Esophagus muscularis mucosa (tissue), 4 donors: ENCODE results near the gene MACROD2. TPM values are rescaled to one million over a fixed set of nuclear protein-coding genes. Genes with fewer than 3 reads are reported as not detected.

Source experiments
- DNase-seq: peaks from one replicate; pipeline ENCODE4 v3.0.0-alpha.2; 2017; ENCODE audit errors: extremely low spot score
- H3K27ac ChIP-seq, 4 donors: fragments of 200-600 bp; sonication (generic); replicated peaks in 1 of 4; 1 replicate in 3 of 4; 2 replicates in 1 of 4; pipeline ENCODE4 v1.5.1; 2016 to 2019; ENCODE audit warnings: mild to moderate bottlenecking in 1 of 4
- H3K27me3 ChIP-seq, 4 donors: fragments of 200-600 bp; sonication (generic); one replicate each; pipeline versions ENCODE4 v1.5.1 to v1.6.0; 2016 to 2019
- H3K36me3 ChIP-seq, 4 donors: fragments of 200-600 bp; sonication (generic); one replicate each; pipeline ENCODE4 v1.5.1; 2016 to 2019
- H3K4me1 ChIP-seq, 4 donors: fragments of 200-600 bp; sonication (generic); one replicate each; pipeline ENCODE4 v1.5.1; 2016 to 2019
- H3K4me3 ChIP-seq, 4 donors: fragments of 200-600 bp; sonication (generic); 1 replicate in 2 of 4; 2 replicates in 2 of 4; pipeline ENCODE4 v1.5.1; 2016 to 2019; ENCODE audit warnings: mild to moderate bottlenecking in 4 of 4, moderate library complexity in 1 of 4
- H3K9me3 ChIP-seq, 4 donors: fragments of 200-600 bp; sonication (generic); 1 replicate in 3 of 4; 2 replicates in 1 of 4; pipeline ENCODE4 v1.5.1; 2016 to 2019
- EP300 ChIP-seq: sonication (generic); formaldehyde crosslinking; IDR thresholded peaks from one replicate; pipeline ENCODE4 v1.6.1; 2017; ENCODE audit warnings: antibody characterized with exemption
- POLR2A ChIP-seq: fragments of 450-650 bp; IDR thresholded peaks from one replicate; pipeline ENCODE4 v1.6.1; 2017; ENCODE audit warnings: antibody characterized with exemption, moderate library complexity, mild to moderate bottlenecking, low read depth
- POLR2AphosphoS5 ChIP-seq, 2 donors: sonication (generic); formaldehyde crosslinking; IDR thresholded peaks; one replicate each; pipeline ENCODE4 v1.6.1; 2017; ENCODE audit warnings: antibody characterized with exemption in 2 of 2
- WGBS: methylation state at CpG from one replicate; pipeline ENCODE4 v1.1.5; 2018; 5-methylcytosine and 5-hydroxymethylcytosine counted together
- intact Hi-C: fragments of 100-400 bp; cut with DNase I; formaldehyde crosslinking; loops from one replicate; pipeline ENCODE4 v1.15.1; 2023
- total RNA-seq, 4 donors: library from RNA; depleted of rRNA; stranded (reverse); fragments of >200 nt; gene quantifications; one replicate each; pipeline versions ENCODE4 v1.1.0 to v1.2.1, GENCODE V29; 2016
- TF ChIP-seq, protein P1 (sequence below), 3 experiments: fragments of 200-600 bp in 2 of 3; fragments of 450-650 bp in 1 of 3; sonication (generic) in 2 of 3; IDR thresholded peaks; one replicate each; pipeline ENCODE4 v1.5.1; 2017 to 2019; ENCODE audit warnings: antibody characterized with exemption in 3 of 3, mild to moderate bottlenecking in 2 of 3, moderate library complexity in 1 of 3

The MACROD2 gene
- total RNA-seq, 4 donors from 2014 or later: 1.4 to 3.6 (median 2.6) TPM

DNA sequence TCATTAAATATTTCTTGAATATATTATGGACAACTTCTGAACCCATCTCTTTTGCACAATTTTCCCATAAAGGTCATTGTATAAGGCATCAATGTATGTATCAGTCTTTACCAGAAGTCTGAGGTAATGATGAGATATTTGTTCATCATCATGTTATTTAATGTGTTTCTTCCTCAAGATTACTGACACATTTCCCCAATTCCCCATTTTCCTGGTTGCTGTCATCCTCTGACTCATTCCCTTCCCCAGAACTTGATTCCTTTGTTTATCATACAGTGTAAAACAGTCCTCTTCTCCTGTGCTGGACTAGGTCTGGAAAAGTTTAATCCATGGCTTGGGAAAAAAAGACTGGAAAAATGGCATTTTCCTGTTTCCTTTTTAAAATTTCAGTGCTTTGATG lies 450.0 kb downstream of the MACROD2 start:
- no peak for DNase-seq
- intact Hi-C loops: no loop called here
- TF ChIP-seq EP300 (no peak), POLR2AphosphoS5 (IDR thresholded peaks at IDR 0.05) (no peak), POLR2A (no peak)
- TF ChIP-seq, protein P1, sequence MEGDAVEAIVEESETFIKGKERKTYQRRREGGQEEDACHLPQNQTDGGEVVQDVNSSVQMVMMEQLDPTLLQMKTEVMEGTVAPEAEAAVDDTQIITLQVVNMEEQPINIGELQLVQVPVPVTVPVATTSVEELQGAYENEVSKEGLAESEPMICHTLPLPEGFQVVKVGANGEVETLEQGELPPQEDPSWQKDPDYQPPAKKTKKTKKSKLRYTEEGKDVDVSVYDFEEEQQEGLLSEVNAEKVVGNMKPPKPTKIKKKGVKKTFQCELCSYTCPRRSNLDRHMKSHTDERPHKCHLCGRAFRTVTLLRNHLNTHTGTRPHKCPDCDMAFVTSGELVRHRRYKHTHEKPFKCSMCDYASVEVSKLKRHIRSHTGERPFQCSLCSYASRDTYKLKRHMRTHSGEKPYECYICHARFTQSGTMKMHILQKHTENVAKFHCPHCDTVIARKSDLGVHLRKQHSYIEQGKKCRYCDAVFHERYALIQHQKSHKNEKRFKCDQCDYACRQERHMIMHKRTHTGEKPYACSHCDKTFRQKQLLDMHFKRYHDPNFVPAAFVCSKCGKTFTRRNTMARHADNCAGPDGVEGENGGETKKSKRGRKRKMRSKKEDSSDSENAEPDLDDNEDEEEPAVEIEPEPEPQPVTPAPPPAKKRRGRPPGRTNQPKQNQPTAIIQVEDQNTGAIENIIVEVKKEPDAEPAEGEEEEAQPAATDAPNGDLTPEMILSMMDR (IDR thresholded peaks at IDR 0.05): no peak

DNA sequence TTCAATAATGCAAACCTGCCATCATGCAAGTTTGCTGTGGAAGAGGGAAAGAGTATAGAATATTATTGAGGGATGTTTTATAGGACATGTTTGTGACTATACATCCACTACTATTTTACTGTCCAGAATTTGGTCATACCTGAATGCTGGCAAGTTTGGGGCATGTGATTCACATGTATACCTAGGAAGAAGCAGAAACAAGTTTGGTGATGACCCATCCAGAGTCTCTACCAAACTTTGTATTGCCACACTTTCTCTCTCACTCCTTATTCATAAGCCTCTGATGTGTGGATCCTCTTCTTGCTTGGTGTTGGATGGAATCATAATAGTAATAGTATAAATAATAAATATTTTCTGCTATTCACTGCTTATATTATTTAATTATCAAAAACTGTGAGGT lies 450.6 kb downstream of the MACROD2 start:
- TF ChIP-seq, protein P1 (IDR thresholded peaks at IDR 0.05): no peak
- TF ChIP-seq POLR2AphosphoS5 (IDR thresholded peaks at IDR 0.05) (no peak), POLR2A (no peak), EP300 (no peak)
- no peak overlapping the region for H3K27ac ChIP-seq
- H3K4me1 ChIP-seq: no peaks in the 10 kb centered on the region
- intact Hi-C loops: no loop called here
- no peak for DNase-seq
- H3K36me3 ChIP-seq: no peaks in the 10 kb centered on the region
- H3K27me3 ChIP-seq: no peaks in the 10 kb centered on the region
- no peaks in the 10 kb centered on the region for H3K9me3 ChIP-seq
- no peak overlapping the region for H3K4me3 ChIP-seq

More for the DNA sequence above, 450.0 kb downstream of the MACROD2 start:
- no peaks in the 10 kb centered on the region for H3K4me1 ChIP-seq
- no peak overlapping the region for H3K27ac ChIP-seq
- H3K27me3 ChIP-seq: no peaks in the 10 kb centered on the region
- H3K36me3 ChIP-seq: no peaks in the 10 kb centered on the region
- H3K4me3 ChIP-seq: no peak overlapping the region
- H3K9me3 ChIP-seq: no peaks in the 10 kb centered on the region

- Histone ChIP-seq H3K4me3 (no peak overlapping the region), H3K27ac (no peak overlapping the region), H3K27me3 (no peaks in the 10 kb centered on the region), H3K9me3 (no peaks in the 10 kb centered on the region), H3K4me1 (no peaks in the 10 kb centered on the region), H3K36me3 (no peaks in the 10 kb centered on the region)
- DNase-seq: no peak
- intact Hi-C loops: no loop called here
- TF ChIP-seq, protein P1 (IDR thresholded peaks at IDR 0.05): no peak
- TF ChIP-seq POLR2A (no peak), POLR2AphosphoS5 (IDR thresholded peaks at IDR 0.05) (no peak), EP300 (no peak)
Measured at GRCh38 chr20:14446446-14446845, 451.1 kb downstream of the MACROD2 start.

DNA sequence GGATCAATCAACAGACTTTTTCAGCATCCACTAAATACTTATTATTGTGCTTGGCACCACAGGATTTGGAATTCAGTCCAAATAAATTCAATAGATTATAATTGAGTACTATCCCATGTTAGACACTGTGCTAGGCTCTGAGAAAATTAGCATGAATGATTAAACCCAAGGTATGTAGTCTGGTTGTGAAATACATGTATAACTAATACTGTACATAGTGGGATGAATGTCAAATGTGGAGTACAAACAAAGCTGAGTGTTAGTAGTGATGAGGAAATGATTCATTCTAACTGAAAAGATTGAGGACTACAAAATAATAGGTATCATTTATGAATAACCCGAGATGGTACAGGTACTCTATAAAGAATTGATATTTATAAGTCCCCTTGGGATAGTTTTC lies 454.0 kb downstream of the MACROD2 start:
- H3K36me3 ChIP-seq: no peaks in the 10 kb centered on the region
- H3K27ac ChIP-seq: no peak overlapping the region
- TF ChIP-seq POLR2AphosphoS5 (IDR thresholded peaks at IDR 0.05) (no peak), EP300 (no peak), POLR2A (no peak)
- TF ChIP-seq, protein P1 (IDR thresholded peaks at IDR 0.05): no peak
- H3K4me3 ChIP-seq: no peak overlapping the region
- 60% methylated on average over 1 of the region's 1 CpG for WGBS
- no peak for DNase-seq
- no peaks in the 10 kb centered on the region for H3K27me3 ChIP-seq
- H3K4me1 ChIP-seq: no peaks in the 10 kb centered on the region
- intact Hi-C loops: no loop called here
- no peaks in the 10 kb centered on the region for H3K9me3 ChIP-seq

- H3K4me3 ChIP-seq: no peak overlapping the region
- intact Hi-C loops: no loop called here
- no peaks in the 10 kb centered on the region for H3K9me3 ChIP-seq
- no peaks in the 10 kb centered on the region for H3K27me3 ChIP-seq
- DNase-seq: no peak
- 83% methylated on average over 2 of the region's 2 CpGs for WGBS
- H3K36me3 ChIP-seq: no peaks in the 10 kb centered on the region
- H3K27ac ChIP-seq: no peak overlapping the region
- TF ChIP-seq POLR2A (no peak), POLR2AphosphoS5 (IDR thresholded peaks at IDR 0.05) (no peak), EP300 (no peak)
- TF ChIP-seq, protein P1 (IDR thresholded peaks at IDR 0.05): no peak
- H3K4me1 ChIP-seq: no peaks in the 10 kb centered on the region
Measured at GRCh38 chr20:14450256-14450655, 454.9 kb downstream of the MACROD2 start.
